ENCODE results near the gene TWNK.
"Not testable (repeated sequence)": the region's sequence is repeated elsewhere in the genome, so short reads cannot be mapped to it uniquely, and the experiment has no call there.

TWNK gene

DNA sequence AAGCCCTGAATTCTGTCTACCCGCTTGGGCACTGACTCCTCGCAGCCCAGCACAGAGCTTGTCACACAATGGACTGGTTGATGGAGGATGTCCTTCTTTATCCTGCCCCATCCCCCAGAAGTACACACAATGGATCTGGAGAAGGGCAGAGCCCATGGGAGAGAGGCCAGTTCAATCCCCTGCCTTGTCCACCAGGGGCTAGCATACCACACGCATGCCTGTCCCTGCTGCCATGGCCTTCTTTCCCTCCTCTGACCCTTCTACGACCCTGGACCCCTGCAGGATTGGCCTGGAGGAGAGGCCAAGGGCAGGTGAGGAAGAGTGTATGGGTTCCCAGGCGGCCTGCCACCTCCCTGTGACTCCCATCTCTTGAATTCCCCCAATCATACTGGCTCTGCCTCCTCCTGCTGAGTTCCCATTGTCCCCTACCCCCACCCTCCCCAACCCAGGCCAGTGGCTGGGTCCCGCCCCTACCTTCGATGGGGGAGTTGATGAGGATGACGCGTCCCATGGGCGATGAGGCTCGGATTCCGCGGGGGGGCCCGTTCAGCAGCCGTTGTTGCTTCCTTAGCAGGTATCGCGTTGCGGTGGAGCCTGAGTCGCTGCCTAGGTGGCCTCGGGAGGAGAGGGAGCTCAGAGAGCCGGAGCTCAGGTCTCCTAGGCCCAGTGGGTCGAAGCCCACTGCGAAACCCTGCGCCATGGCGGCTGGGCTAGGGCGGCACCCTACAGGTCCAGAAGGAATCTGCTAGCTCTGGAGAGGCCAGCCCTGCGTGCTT lies 42.4 kb downstream of the TWNK start:
- peaks cover 18% of the 10 kb centered on the region for H3K4me1 ChIP-seq (ENCODE audit: control insufficient read depth, insufficient read depth, low read length, poor library complexity, severe bottlenecking)
- H3K27ac ChIP-seq (ENCODE audit: insufficient read depth, low read length, poor library complexity, severe bottlenecking), result no peak overlapping the region
- no peak overlapping the region for H3K4me3 ChIP-seq (ENCODE audit: insufficient read depth, low read depth, low read length, poor library complexity, severe bottlenecking)
- H3K9me3 ChIP-seq (ENCODE audit: control insufficient read depth, low read length), result no peaks in the 10 kb centered on the region
- no peak for DNase-seq
- H3K27me3 ChIP-seq (replicated peaks; ENCODE audit: control insufficient read depth, insufficient read depth, low read length, poor library complexity, severe bottlenecking), result no peaks in the 10 kb centered on the region
- H3K36me3 ChIP-seq (ENCODE audit: control insufficient read depth, insufficient read depth, low read length), result peaks cover 3% of the 10 kb centered on the region

DNA sequence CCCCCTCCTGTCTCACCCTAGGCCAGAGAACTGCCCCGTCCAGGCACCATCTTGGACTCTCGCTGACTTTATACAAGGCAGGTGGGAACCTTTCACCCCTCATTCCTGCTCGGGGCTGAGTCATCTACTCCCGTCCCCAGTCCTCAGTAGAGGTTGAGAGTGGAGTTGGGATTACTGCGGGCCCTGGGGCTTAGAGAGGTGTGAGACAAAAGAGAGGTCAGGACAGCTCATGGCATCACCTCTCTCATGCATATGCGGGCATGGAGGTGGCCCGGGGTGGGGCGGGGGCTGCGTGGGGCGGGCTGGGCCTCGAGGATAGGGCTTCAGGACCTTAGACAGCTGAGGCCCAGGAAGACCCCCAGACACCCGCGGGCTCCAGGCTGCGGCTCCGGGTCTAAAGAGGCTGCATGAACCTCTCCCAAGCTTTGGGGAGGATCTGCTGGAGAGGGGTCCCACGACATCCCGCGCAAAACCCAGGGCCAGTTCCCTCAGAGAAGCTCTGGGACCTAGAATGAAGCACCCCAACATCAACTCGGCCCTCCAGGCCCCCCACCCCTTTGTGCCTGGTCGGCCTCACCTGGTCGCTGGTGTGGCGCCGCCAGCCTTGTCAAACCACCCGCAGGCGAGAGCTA lies 43.3 kb downstream of the TWNK start:
- Histone ChIP-seq H3K4me1 (ENCODE audit: control insufficient read depth, insufficient read depth, low read length, poor library complexity, severe bottlenecking) (peaks cover 18% of the 10 kb centered on the region), H3K27me3 (replicated peaks; ENCODE audit: control insufficient read depth, insufficient read depth, low read length, poor library complexity, severe bottlenecking) (no peaks in the 10 kb centered on the region), H3K9me3 (ENCODE audit: control insufficient read depth, low read length) (no peaks in the 10 kb centered on the region), H3K27ac (ENCODE audit: insufficient read depth, low read length, poor library complexity, severe bottlenecking) (peak overlapping the region; percentile 92), H3K36me3 (ENCODE audit: control insufficient read depth, insufficient read depth, low read length) (peaks cover 12% of the 10 kb centered on the region), H3K4me3 (ENCODE audit: insufficient read depth, low read depth, low read length, poor library complexity, severe bottlenecking) (peak overlapping the region; percentile 82)
- no peak for DNase-seq

DNA sequence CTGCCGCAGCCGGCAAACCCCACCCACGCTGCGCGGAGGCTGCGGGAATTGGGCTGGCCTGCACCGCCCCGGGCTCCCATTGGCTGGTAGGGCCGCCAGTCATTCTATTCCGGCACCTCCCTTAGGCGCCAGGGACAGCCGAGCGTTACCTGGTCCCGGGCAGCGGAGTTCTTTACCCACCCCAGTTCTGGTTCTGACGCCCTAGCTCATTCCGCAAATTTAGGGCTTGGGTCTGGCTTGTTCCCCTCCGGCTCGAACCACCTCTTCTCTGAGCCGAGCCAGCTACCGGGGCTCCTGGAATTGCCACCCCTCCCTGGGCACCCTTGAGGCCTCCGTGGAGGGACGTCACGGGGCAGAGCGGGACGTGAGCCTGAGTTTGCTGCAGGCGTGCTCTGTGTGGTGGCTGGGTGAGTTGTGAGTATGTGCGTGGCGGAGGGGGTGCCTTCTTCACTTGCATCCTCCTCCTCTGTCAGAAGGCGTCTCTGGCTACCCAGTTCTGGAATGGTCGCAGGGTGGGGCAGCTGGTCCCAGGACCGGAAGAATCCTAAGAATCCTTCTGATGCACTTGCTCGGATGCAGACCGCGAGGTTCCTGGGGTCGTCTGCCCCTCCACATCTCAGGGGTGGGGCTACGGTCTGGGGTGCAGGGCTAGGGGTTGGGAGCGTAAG lies 43.9 kb downstream of the TWNK start, which contains the start of the genes PDZD7 and SFXN3:
Gene PDZD7 (minus strand): TSS at position 2 of the 668 bp plus-strand sequence. CDS start 910 bp downstream, outside the sequence.
Gene SFXN3 (plus strand): TSS at position 107 of the 668 bp plus-strand sequence. CDS start 3,461 bp downstream, outside the sequence.
- peak; percentile 83 to 92 (median 92) for DNase-seq
- H3K27ac ChIP-seq (ENCODE audit: insufficient read depth, low read length, poor library complexity, severe bottlenecking), result peak within 1 kb of the TSS; percentile 92
- peaks cover 18% of the 10 kb centered on the region for H3K36me3 ChIP-seq (ENCODE audit: control insufficient read depth, insufficient read depth, low read length)
- H3K4me3 ChIP-seq (ENCODE audit: insufficient read depth, low read depth, low read length, poor library complexity, severe bottlenecking), result peak within 1 kb of the TSS; percentile 82
- peaks cover 18% of the 10 kb centered on the region for H3K4me1 ChIP-seq (ENCODE audit: control insufficient read depth, insufficient read depth, low read length, poor library complexity, severe bottlenecking)
- H3K9me3 ChIP-seq (ENCODE audit: control insufficient read depth, low read length), result no peaks in the 10 kb centered on the region
- H3K27me3 ChIP-seq (replicated peaks; ENCODE audit: control insufficient read depth, insufficient read depth, low read length, poor library complexity, severe bottlenecking), result no peaks in the 10 kb centered on the region

DNA sequence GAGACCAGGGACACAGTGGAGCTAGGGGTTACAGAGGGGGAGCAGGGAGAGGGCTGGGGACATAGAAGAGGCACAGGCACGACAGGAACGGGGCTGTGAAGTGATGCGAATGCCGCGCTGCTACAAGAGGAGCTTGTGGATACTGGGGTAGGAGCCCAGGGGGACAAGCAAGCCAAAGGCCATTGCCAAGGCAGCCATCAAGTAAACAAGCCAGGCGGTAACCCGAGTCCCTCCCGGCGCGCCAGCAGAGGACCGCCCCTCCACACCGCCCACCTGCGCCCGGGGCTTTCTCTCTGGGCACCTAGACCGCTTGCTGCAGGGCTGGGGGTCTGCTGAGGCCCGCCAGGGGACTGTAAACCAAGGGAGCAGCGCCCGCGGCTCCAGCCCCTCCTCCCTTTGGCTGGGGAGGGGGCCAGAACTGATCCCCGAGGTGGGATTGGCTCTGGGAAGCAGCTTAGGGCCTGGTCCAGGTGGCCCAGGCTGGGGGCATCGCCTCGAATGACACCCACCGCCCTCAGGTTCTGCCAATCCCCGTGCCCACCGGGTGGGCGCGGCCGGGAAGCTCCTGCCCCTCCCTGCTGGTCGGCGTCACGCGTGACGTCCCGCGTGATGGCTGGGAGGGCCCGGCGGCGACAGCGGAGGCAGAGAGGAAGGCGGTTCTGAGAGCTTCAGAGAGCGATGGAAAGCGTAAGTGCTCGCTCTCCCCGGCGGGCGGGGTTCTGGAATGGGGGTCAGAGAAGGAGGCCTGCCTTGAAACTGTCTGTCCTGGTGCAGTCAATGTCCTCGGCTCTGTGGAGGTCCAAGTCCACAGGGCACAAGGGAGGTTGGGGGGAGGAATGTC lies 44.7 kb downstream of the TWNK start:
- peaks cover 26% of the 10 kb centered on the region for H3K36me3 ChIP-seq (ENCODE audit: control insufficient read depth, insufficient read depth, low read length)
- no peaks in the 10 kb centered on the region for H3K27me3 ChIP-seq (replicated peaks; ENCODE audit: control insufficient read depth, insufficient read depth, low read length, poor library complexity, severe bottlenecking)
- peak overlapping the region; percentile 92 for H3K27ac ChIP-seq (ENCODE audit: insufficient read depth, low read length, poor library complexity, severe bottlenecking)
- peaks cover 18% of the 10 kb centered on the region for H3K4me1 ChIP-seq (ENCODE audit: control insufficient read depth, insufficient read depth, low read length, poor library complexity, severe bottlenecking)
- H3K9me3 ChIP-seq (ENCODE audit: control insufficient read depth, low read length), result no peaks in the 10 kb centered on the region
- H3K4me3 ChIP-seq (ENCODE audit: insufficient read depth, low read depth, low read length, poor library complexity, severe bottlenecking), result peak overlapping the region; percentile 82
- peak; percentile 65 to 79 (median 78) for DNase-seq

DNA sequence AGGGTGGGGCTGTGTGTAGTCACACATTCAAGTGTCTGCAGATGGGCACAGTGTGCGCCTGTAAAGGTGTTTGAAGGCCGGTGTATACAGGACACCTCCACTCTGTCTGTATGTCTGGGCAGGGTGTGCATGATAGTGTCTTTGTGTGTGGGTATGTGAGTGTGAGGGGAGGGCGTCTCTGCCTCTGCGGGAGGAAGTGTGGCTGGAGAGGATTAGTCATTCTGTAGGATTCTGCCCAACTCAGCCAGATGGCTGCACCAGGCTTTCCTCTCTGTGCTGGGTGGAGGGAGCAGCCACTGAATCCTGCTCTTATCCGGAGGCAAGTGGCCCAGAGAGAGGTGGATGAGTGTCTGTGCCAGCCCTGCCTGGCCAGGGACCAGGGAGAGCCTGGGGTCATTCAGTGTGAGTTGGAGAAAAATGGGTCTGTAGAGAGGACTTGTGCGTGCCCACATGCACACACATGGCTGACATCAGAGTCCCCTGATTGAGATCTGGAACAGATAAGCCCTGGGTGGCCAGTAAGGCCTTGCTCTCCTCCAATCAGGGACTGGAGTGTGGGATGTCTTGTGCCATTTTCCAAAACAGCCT lies 45.4 kb downstream of the TWNK start:
- peak overlapping the region; percentile 82 for H3K4me3 ChIP-seq (ENCODE audit: insufficient read depth, low read depth, low read length, poor library complexity, severe bottlenecking)
- H3K4me1 ChIP-seq (ENCODE audit: control insufficient read depth, insufficient read depth, low read length, poor library complexity, severe bottlenecking), result peaks cover 18% of the 10 kb centered on the region
- peak overlapping the region; percentile 92 for H3K27ac ChIP-seq (ENCODE audit: insufficient read depth, low read length, poor library complexity, severe bottlenecking)
- peaks cover 33% of the 10 kb centered on the region for H3K36me3 ChIP-seq (ENCODE audit: control insufficient read depth, insufficient read depth, low read length)
- H3K27me3 ChIP-seq (replicated peaks; ENCODE audit: control insufficient read depth, insufficient read depth, low read length, poor library complexity, severe bottlenecking), result no peaks in the 10 kb centered on the region
- H3K9me3 ChIP-seq (ENCODE audit: control insufficient read depth, low read length), result no peaks in the 10 kb centered on the region
- DNase-seq, result peak; percentile 32 to 45 (median 45)

- no peaks in the 10 kb centered on the region for H3K27me3 ChIP-seq (replicated peaks; ENCODE audit: control insufficient read depth, insufficient read depth, low read length, poor library complexity, severe bottlenecking)
- no peak overlapping the region for H3K27ac ChIP-seq (ENCODE audit: insufficient read depth, low read length, poor library complexity, severe bottlenecking)
These were observed 45.9 kb downstream of the TWNK start for GRCh38 chr10:101033276-101033675.

DNA sequence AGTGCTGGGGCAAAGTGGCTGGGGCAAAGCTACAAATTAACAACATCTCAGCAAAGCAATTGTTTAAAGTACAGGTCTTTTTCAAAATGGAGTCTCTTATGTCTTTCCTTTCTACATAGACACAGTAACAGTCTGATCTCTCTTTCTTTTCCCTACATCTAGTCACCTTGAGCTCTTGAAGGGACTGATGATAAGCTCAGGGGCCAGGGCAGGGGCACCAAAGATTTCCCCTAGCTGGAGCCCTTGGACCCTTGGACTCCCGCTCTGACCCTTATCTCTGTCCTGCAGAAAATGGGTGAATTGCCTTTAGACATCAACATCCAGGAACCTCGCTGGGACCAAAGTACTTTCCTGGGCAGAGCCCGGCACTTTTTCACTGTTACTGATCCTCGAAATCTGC lies 47.1 kb downstream of the TWNK start:
- not testable (repeated sequence) for H3K27me3 ChIP-seq (replicated peaks; ENCODE audit: control insufficient read depth, insufficient read depth, low read length, poor library complexity, severe bottlenecking); H3K9me3 ChIP-seq (ENCODE audit: control insufficient read depth, low read length); H3K4me3 ChIP-seq (ENCODE audit: insufficient read depth, low read depth, low read length, poor library complexity, severe bottlenecking); H3K27ac ChIP-seq (ENCODE audit: insufficient read depth, low read length, poor library complexity, severe bottlenecking); DNase-seq
- H3K4me1 ChIP-seq (ENCODE audit: control insufficient read depth, insufficient read depth, low read length, poor library complexity, severe bottlenecking), result peaks cover 18% of the 10 kb centered on the region
- peaks cover 47% of the 10 kb centered on the region for H3K36me3 ChIP-seq (ENCODE audit: control insufficient read depth, insufficient read depth, low read length)

More at GRCh38 chr10:101033276-101033675, 45.9 kb downstream of the TWNK start:
- Histone ChIP-seq H3K9me3 (ENCODE audit: control insufficient read depth, low read length) (no peaks in the 10 kb centered on the region), H3K4me3 (ENCODE audit: insufficient read depth, low read depth, low read length, poor library complexity, severe bottlenecking) (no peak overlapping the region), H3K4me1 (ENCODE audit: control insufficient read depth, insufficient read depth, low read length, poor library complexity, severe bottlenecking) (peaks cover 18% of the 10 kb centered on the region), H3K36me3 (ENCODE audit: control insufficient read depth, insufficient read depth, low read length) (peaks cover 38% of the 10 kb centered on the region)
- no peak for DNase-seq

DNA sequence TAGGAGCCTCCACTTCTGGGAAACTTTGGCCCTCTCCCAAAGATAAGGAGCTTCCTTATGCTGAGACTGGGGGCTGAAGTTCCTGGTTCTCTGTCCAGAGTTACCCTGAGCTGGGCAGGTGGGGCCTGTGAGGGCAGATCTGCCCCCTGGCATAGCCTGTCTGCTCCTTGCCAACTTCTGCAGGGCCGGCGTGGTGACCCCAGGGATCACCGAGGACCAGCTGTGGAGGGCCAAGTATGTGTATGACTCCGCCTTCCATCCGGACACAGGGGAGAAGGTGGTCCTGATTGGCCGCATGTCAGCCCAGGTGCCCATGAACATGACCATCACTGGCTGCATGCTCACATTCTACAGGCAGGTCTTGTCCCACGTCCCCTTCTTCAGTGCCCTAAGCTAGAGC lies 48.0 kb downstream of the TWNK start:
- Histone ChIP-seq H3K4me3 (ENCODE audit: insufficient read depth, low read depth, low read length, poor library complexity, severe bottlenecking) (no peak overlapping the region), H3K9me3 (ENCODE audit: control insufficient read depth, low read length) (no peaks in the 10 kb centered on the region), H3K27ac (ENCODE audit: insufficient read depth, low read length, poor library complexity, severe bottlenecking) (no peak overlapping the region), H3K4me1 (ENCODE audit: control insufficient read depth, insufficient read depth, low read length, poor library complexity, severe bottlenecking) (peaks cover 17% of the 10 kb centered on the region), H3K36me3 (ENCODE audit: control insufficient read depth, insufficient read depth, low read length) (peaks cover 52% of the 10 kb centered on the region), H3K27me3 (replicated peaks; ENCODE audit: control insufficient read depth, insufficient read depth, low read length, poor library complexity, severe bottlenecking) (no peaks in the 10 kb centered on the region)
- no peak for DNase-seq
